Brain pericyte (primary cell): ENCODE measurements around the gene MAGEB4.
"Not testable (repeated sequence)": the region's sequence is repeated elsewhere in the genome, so short reads cannot be mapped to it uniquely, and the experiment has no call there.

Experiments
- DNase-seq: peaks from one replicate; pipeline ENCODE4 v3.0.0-alpha.2; 2012; ENCODE audit warnings: low read depth, low spot score

Gene MAGEB4

GRCh38 chrX:30241724-30242415, at the start of gene MAGEB4:
Gene MAGEB4 (plus strand): TSS chrX:30242000. CDS start chrX:30242136, 136 bp downstream.
- DNase-seq, result no peak

DNA sequence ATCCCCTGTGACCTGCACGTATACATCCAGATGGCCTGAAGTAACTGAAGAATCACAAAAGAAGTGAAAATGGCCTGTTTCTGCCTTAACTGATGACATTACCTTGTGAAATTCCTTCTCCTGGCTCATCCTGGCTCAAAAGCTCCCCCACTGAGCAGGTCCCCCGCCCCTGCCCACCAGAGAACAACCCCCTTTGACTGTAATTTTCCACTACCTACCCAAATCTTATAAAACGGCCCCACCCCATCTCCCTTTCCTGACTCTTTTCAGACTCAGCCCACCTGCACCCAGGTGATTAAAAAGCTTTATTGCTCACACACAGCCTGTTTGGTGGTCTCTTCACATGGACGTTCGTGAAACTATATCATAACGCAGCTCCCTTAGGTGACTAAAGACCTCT, 47.9 kb upstream of the MAGEB4 start:
- not testable (repeated sequence) for DNase-seq

GRCh38 chrX:30196322-30196721, 45.5 kb upstream of the MAGEB4 start:
- DNase-seq, result no peak

- DNase-seq, result no peak
Observed at GRCh38 chrX:30212172-30212571, 29.6 kb upstream of the MAGEB4 start.

- DNase-seq, result no peak
Observed at GRCh38 chrX:30215357-30215843, 26.4 kb upstream of the MAGEB4 start, which contains the start of gene MAGEB2. Gene MAGEB2 (plus strand): TSS chrX:30215563. CDS start chrX:30218581, 3,018 bp downstream.

DNA sequence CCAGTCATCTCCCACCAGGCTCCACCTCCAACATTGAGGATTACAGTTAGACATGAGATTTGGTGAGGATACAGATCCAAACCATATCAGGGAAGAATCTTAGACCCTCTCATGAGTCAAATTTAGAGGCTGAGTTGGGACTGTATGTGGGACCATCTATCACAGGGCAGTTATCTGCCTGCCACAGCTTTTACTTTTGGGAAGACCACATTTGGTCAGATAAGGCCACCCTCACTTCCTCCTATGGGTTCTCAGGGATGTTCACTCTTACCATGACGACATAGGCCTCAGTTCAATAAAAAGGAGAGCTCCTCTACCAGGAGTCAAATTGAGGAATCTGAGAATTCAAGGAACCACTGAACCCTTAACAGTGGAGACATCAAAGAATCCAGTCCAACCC, 24.3 kb upstream of the MAGEB4 start:
- DNase-seq, result no peak

GRCh38 chrX:30219372-30219771, 22.4 kb upstream of the MAGEB4 start:
- no peak for DNase-seq

GRCh38 chrX:30220661-30221060, 21.1 kb upstream of the MAGEB4 start:
- DNase-seq, result no peak

DNA sequence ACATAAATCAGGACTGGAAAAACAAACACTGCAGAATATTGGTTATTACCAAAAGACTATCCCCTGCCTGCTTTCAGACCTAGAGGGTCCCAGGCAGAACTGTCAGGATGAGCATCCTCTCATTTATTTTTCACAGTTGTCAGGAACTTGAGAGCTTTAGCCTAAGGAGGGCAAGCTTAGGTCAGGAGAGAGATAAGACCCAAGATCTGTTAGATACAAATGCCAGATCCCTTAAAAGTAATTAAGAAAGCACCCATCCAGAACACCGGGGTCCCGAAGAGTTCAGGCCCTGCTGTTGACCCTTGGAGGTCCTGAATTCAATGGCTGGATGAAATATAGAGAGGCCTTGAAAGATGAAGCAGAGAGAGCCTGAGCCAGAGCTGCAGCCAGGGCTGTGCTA, 17.3 kb upstream of the MAGEB4 start:
- DNase-seq, result no peak

GRCh38 chrX:30228526-30228925, 13.3 kb upstream of the MAGEB4 start:
- no peak for DNase-seq

- no peak for DNase-seq
Observed at GRCh38 chrX:30230395-30230794, 11.4 kb upstream of the MAGEB4 start, which contains the start of gene MAGEB3. Gene MAGEB3 (plus strand): TSS chrX:30230657. CDS start chrX:30235925, 5,268 bp downstream.

- no peak for DNase-seq
Observed at GRCh38 chrX:30246769-30247489, 5.1 kb downstream of the MAGEB4 start, which contains the start of gene MAGEB1. Gene MAGEB1 (plus strand): TSS chrX:30247146. CDS start chrX:30250494, 3,348 bp downstream.

- DNase-seq, result no peak
Observed at GRCh38 chrX:30248854-30249253, 7.1 kb downstream of the MAGEB4 start.

GRCh38 chrX:30253257-30253656, 11.5 kb downstream of the MAGEB4 start:
- DNase-seq, result no peak

DNA sequence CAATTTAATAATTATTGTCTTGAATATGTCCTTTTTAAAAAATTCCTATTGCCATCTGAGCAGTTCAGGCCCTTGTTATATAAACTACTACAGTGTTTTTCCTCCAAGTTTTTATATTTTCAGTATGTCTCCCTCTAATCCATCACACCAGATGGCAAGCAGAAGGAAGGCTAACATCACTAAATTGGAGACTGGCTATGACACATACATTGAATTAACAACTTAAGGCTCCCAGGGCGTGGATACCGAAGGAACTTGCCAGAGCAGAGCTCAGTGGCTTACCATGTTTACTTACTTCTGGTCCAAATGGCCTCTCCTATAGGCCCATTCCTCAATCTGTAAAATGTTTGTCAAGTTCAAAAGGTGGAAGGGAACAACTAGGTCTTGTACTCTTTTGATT, 18.1 kb downstream of the MAGEB4 start:
- DNase-seq, result no peak

GRCh38 chrX:30261012-30261411, 19.2 kb downstream of the MAGEB4 start:
- DNase-seq, result no peak

DNA sequence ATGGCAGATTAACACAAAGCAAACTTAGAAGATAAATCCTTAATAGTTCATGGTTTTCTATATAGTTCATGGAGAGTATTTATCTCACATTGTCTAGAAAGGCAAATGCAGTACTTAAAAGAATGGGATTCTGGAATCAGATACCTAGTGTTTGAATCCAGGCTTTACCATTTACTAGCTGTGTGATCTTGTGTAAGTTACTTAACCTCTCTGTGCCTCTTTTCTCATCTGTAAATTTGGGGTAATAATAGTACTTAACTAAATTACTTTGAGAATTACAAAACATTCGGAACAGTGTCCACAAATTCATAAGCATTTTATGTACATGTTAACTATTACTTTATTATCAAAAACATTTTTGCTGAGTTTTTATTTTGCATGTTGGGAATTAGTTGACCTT, 21.0 kb downstream of the MAGEB4 start:
- no peak for DNase-seq

GRCh38 chrX:30270639-30271038, 28.8 kb downstream of the MAGEB4 start:
- DNase-seq, result no peak

DNA sequence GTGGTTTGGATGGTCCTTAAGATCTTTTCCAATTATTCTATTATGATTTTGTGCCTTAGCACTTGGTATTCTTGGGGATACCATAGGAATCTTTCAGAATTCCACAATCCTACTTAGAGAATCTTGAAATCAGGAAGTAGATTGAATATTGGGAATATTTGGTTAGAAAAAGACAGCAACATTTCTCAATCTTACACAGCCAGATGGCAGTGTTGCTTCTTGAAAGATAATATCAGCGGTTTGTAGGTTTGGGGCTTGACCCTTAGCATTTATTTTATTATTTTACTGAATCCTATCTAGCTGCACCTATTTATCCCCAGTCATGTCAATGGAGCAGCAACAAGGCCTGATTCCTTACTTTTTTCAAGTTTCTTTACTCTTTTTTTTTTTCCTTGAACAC, 33.7 kb downstream of the MAGEB4 start:
- DNase-seq, result no peak

- DNase-seq, result no peak
Observed at GRCh38 chrX:30278365-30278764, 36.6 kb downstream of the MAGEB4 start.

DNA sequence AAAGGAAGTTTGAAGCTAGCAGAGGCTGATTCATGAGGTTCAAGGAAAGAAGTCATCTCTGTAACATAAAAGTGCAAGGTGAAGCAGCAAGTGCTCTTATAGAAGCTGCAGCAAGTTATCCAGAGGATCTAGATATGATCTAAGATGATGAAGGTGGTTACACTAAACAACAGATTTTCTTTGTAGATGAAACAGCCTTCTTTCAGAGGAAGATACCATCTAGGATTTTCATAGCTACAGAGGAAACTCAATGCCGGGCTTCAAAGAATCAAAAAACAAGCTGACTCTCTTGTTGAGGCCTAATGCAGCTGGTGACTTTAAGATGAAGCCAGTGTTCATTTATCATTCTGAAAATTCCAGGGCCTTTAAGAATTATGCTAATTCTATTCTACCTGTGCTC, 38.6 kb downstream of the MAGEB4 start:
- DNase-seq, result no peak

- DNase-seq, result no peak
Observed at GRCh38 chrX:30282527-30282926, 40.7 kb downstream of the MAGEB4 start.
